Measurements from ENCODE around the gene SPATA17. TPM values are rescaled to one million over a fixed set of nuclear protein-coding genes. Genes with fewer than 3 reads are reported as not detected.
"Not testable (repeated sequence)": the region's sequence is repeated elsewhere in the genome, so short reads cannot be mapped to it uniquely, and the experiment has no call there.

The SPATA17 gene, protein sequence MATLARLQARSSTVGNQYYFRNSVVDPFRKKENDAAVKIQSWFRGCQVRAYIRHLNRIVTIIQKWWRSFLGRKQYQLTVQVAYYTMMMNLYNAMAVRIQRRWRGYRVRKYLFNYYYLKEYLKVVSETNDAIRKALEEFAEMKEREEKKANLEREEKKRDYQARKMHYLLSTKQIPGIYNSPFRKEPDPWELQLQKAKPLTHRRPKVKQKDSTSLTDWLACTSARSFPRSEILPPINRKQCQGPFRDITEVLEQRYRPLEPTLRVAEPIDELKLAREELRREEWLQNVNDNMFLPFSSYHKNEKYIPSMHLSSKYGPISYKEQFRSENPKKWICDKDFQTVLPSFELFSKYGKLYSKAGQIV
- total RNA-seq (2014; rRNA removed; shearing (Covaris generic)) (0.43 and 0.89 TPM in 2 replicates), polyA plus RNA-seq (2016; fragmentation: Nextera tagmentation; extraction: Ambion mirVana) (0.58 and 1.3 TPM in 2 replicates)

DNA sequence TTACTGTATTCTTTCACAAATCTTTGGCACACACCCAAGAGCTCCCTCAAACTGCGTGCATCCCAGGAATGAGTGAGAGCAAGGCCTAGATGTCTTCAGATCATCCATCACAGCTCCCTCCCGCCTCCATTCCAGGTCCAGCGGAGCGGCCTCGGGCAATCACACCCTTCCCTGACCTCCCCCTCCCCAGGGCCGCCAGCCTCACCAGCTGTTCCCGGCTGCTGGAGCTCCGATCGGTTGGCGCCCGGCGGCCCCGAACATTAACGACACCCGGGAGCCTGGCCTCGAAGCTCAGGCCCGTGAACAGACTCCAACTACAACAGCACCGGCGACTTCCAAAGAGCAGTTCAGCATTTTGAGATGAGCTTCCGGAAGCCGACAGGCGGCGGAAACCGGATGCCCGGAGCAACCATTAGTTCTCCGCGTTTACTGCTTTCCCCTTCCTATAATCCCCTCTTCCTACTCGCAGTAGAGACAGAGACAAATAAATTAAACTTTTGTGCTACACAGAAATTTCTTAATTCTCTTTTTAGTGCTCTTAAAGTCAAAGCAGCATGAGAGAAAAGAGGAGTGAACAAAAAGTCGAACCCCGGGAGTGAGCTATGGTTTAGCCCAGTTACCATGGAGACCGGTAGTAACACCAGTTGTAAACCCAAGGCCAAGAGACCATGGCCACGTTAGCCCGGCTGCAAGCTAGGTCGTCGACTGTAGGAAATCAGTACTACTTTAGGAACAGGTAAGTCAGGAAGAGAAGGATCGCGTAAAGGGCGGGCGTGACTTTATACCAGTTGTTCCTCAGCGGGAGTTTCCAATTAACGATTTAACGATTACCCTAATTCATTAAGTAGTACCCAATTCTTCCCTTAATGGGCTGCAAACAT, at the start of gene SPATA17, which contains the start of gene GPATCH2:
Gene SPATA17 (plus strand): TSS at position 634 of the 881 bp plus-strand sequence. CDS start 35 bp downstream, at position 669.
Gene GPATCH2 (minus strand): TSS at position 380 of the 881 bp plus-strand sequence. CDS start 119 bp downstream, at position 261.
- peak within 1 kb of the TSS; percentile 95 for H2AFZ ChIP-seq
- peak within 1 kb of the TSS; percentile 98 for H3K9ac ChIP-seq
- peaks cover 49% of the 10 kb centered on the region for H3K79me2 ChIP-seq (ENCODE audit: insufficient read depth)
- no peak for TF ChIP-seq EZH2 (IDR thresholded peaks at IDR 0.05; ENCODE audit: insufficient read depth, poor library complexity, severe bottlenecking)
- no peak for TF ChIP-seq EZH2phosphoT487 (IDR thresholded peaks at IDR 0.05; ENCODE audit: insufficient read depth, low read depth)
- DNase-seq: peak; percentile 95
- H3K4me1 ChIP-seq (ENCODE audit: insufficient read depth): peaks cover 38% of the 10 kb centered on the region
- H3K36me3 ChIP-seq (ENCODE audit: low read depth): no peaks in the 10 kb centered on the region
- no peaks in the 10 kb centered on the region for H4K20me1 ChIP-seq (ENCODE audit: insufficient read depth)
- H3K4me3 ChIP-seq: peak within 1 kb of the TSS; percentile 94
- H3K4me2 ChIP-seq (ENCODE audit: unreplicated experiment): peak within 1 kb of the TSS; percentile 95
- no peaks in the 10 kb centered on the region for H3K27me3 ChIP-seq (replicated peaks; ENCODE audit: insufficient read depth)
- H3K9me3 ChIP-seq (ENCODE audit: low read depth): no peaks in the 10 kb centered on the region
- 1 to 2% methylated on average over 40 to 42 of the region's 42 CpGs for WGBS, 2 experiments (ENCODE audit: low coverage in 1 of 2, low lambda C conversion rate in 2 of 2, missing lambda C conversion rate in 2 of 2)
- peak within 1 kb of the TSS; percentile 96 for H3K27ac ChIP-seq
- in situ Hi-C loops (cut with MboI): no loop called here
- no peaks in the 10 kb centered on the region for H3K9me2 ChIP-seq (ENCODE audit: insufficient read depth)
- no peaks in the 10 kb centered on the region for H3F3A ChIP-seq (ENCODE audit: insufficient read depth)

DNA sequence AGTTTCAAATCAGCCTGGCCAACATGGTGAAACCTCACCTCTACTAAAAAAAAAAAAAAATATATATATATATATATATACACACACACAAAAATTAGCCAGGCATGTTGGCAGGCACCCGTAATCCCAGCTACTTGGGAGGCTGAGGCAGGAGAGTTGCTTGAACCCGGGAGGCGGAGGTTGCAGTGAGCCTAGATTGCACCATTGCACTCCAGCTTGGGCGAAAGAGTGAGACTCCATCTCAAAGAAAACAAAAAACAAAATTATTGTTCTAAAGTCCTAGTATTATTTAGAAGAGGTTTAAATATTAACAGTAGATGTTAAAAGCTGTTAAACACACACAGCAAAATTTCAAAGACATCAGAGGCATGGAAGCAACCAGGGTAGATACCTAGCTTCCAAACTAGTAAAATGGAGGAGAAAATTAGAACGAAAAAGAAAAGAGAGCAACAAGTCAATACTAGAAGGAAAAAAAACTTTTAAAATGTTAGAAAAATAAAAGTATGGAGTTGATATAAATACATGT, 46.8 kb upstream of the SPATA17 start:
- H3K36me3 ChIP-seq (ENCODE audit: low read depth); H3K27ac ChIP-seq; H3K9ac ChIP-seq; H3K4me1 ChIP-seq (ENCODE audit: insufficient read depth); H3K4me2 ChIP-seq (ENCODE audit: unreplicated experiment); H3K9me3 ChIP-seq (ENCODE audit: low read depth); H3F3A ChIP-seq (ENCODE audit: insufficient read depth); H3K4me3 ChIP-seq; H3K27me3 ChIP-seq (replicated peaks; ENCODE audit: insufficient read depth); H4K20me1 ChIP-seq (ENCODE audit: insufficient read depth); in situ Hi-C loops (cut with MboI); H3K79me2 ChIP-seq (ENCODE audit: insufficient read depth); H3K9me2 ChIP-seq (ENCODE audit: insufficient read depth); DNase-seq; H2AFZ ChIP-seq: not testable (repeated sequence)
- WGBS, 2 experiments (ENCODE audit: low coverage in 1 of 2, low lambda C conversion rate in 2 of 2, missing lambda C conversion rate in 2 of 2): 94 to 98% methylated on average over 5 of the region's 5 CpGs

DNA sequence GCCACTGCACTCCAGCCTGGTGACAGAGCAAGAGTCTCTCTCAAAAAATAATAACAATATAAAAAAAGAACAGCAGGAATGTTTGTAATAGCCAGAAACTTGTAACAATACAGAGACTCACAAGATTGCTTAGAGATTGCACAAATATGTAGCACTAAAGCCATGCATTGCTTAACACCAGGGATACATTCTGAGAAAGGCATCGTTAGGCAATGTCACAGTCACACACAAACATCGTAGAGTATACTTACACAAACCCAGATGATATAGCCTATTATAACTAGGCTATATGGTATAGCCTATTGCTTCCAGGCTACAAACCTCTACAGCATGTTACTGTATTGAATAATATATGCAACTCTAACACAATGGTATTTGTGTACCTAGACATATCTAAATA, 45.6 kb upstream of the SPATA17 start:
- WGBS, 2 experiments (ENCODE audit: low coverage in 1 of 2, low lambda C conversion rate in 2 of 2, missing lambda C conversion rate in 2 of 2): 81 to 83% methylated on average over 2 of the region's 2 CpGs

DNA sequence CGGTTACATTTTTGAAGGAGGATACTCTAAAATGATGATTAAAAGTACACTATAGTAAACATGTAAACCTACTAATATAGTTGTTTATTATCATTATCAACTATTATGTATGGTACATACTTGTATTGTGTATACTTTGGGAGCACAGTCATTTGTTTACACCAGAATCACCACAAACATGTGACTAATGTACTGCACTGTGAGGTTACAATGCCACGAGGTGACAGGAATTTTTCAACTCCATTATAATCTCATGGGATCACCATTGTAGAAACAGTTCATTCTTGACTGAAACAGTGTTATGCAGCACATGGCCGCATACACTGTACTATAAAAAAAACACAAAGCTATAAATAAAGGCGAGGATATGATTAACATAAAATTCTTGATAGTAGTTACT, 44.6 kb upstream of the SPATA17 start:
- Histone ChIP-seq H3K79me2 (ENCODE audit: insufficient read depth) (no peaks in the 10 kb centered on the region), H4K20me1 (ENCODE audit: insufficient read depth) (no peaks in the 10 kb centered on the region), H3F3A (ENCODE audit: insufficient read depth) (no peaks in the 10 kb centered on the region), H3K9ac (no peak overlapping the region), H3K36me3 (ENCODE audit: low read depth) (peaks cover 3% of the 10 kb centered on the region; the same call in 1 of the 2 replicates), H3K9me2 (ENCODE audit: insufficient read depth) (no peaks in the 10 kb centered on the region), H3K27me3 (replicated peaks; ENCODE audit: insufficient read depth) (no peaks in the 10 kb centered on the region), H3K27ac (no peak overlapping the region), H3K4me1 (ENCODE audit: insufficient read depth) (no peaks in the 10 kb centered on the region), H2AFZ (no peak overlapping the region), H3K4me2 (ENCODE audit: unreplicated experiment) (no peak overlapping the region), H3K9me3 (ENCODE audit: low read depth) (no peaks in the 10 kb centered on the region), H3K4me3 (no peak overlapping the region)
- no peak for TF ChIP-seq EZH2phosphoT487 (IDR thresholded peaks at IDR 0.05; ENCODE audit: insufficient read depth, low read depth)
- no peak for TF ChIP-seq EZH2 (IDR thresholded peaks at IDR 0.05; ENCODE audit: insufficient read depth, poor library complexity, severe bottlenecking)
- in situ Hi-C loops (cut with MboI): no loop called here
- 85 to 87% methylated on average over 4 of the region's 4 CpGs for WGBS, 2 experiments (ENCODE audit: low coverage in 1 of 2, low lambda C conversion rate in 2 of 2, missing lambda C conversion rate in 2 of 2)
- no peak for DNase-seq

More for the DNA sequence above, 45.6 kb upstream of the SPATA17 start:
- Histone ChIP-seq H3K27ac (no peak overlapping the region), H4K20me1 (ENCODE audit: insufficient read depth) (no peaks in the 10 kb centered on the region), H3K79me2 (ENCODE audit: insufficient read depth) (no peaks in the 10 kb centered on the region), H3K4me1 (ENCODE audit: insufficient read depth) (no peaks in the 10 kb centered on the region), H3F3A (ENCODE audit: insufficient read depth) (no peaks in the 10 kb centered on the region), H3K27me3 (replicated peaks; ENCODE audit: insufficient read depth) (no peaks in the 10 kb centered on the region), H3K4me2 (ENCODE audit: unreplicated experiment) (no peak overlapping the region), H2AFZ (no peak overlapping the region), H3K4me3 (no peak overlapping the region), H3K9me2 (ENCODE audit: insufficient read depth) (no peaks in the 10 kb centered on the region), H3K9me3 (ENCODE audit: low read depth) (no peaks in the 10 kb centered on the region), H3K9ac (no peak overlapping the region), H3K36me3 (ENCODE audit: low read depth) (peaks cover 3% of the 10 kb centered on the region; the same call in 1 of the 2 replicates)
- no peak for DNase-seq
- in situ Hi-C loops (cut with MboI): no loop called here
- no peak for TF ChIP-seq EZH2 (IDR thresholded peaks at IDR 0.05; ENCODE audit: insufficient read depth, poor library complexity, severe bottlenecking)
- TF ChIP-seq EZH2phosphoT487 (IDR thresholded peaks at IDR 0.05; ENCODE audit: insufficient read depth, low read depth): no peak
